Measurements from ENCODE around the gene CDC73. TPM values are rescaled to one million over a fixed set of nuclear protein-coding genes. Genes with fewer than 3 reads are reported as not detected.

CDC73 gene
- total and polyA plus RNA-seq, 2 of the 13 experiments (the other 11 are each of a cell fraction or from before 2014, with no cell fraction given): 20.2 to 26.3 TPM

DNA sequence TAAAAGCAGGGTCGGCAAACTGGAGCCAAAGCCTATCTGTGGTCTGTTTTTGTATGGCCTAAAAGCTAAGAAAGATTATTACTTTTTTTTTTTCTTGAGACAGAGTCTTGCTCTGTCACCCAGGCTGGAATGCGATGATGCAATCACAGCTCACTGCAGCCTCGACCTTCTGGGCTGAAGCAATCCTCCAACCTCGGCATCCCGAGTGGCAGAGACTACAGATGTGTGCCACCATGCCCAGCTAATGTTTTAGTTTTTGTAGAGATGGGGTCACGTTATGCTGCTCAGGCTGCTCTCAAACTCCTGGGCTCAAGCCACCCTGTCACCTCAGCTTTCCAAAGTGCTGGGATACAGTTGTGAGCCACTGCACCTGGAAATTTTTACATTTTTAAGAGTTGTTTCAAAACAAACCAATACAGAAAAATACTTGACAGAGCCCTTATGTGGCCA is 10.2 kb upstream of the CDC73 start (continued):
- TF ChIP-seq, protein P1, sequence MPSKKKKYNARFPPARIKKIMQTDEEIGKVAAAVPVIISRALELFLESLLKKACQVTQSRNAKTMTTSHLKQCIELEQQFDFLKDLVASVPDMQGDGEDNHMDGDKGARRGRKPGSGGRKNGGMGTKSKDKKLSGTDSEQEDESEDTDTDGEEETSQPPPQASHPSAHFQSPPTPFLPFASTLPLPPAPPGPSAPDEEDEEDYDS (CRISPR knock-in tag; IDR thresholded peaks at IDR 0.05): no peak
- no peak for TF ChIP-seq ZFP62 (CRISPR knock-in tag; IDR thresholded peaks at IDR 0.05)
- TF ChIP-seq ZNF205 (CRISPR knock-in tag; IDR thresholded peaks at IDR 0.05): no peak
- no peak for TF ChIP-seq ZNF460 (CRISPR knock-in tag; IDR thresholded peaks at IDR 0.05; ENCODE audit: borderline replicate concordance)
- TF ChIP-seq, protein P2, sequence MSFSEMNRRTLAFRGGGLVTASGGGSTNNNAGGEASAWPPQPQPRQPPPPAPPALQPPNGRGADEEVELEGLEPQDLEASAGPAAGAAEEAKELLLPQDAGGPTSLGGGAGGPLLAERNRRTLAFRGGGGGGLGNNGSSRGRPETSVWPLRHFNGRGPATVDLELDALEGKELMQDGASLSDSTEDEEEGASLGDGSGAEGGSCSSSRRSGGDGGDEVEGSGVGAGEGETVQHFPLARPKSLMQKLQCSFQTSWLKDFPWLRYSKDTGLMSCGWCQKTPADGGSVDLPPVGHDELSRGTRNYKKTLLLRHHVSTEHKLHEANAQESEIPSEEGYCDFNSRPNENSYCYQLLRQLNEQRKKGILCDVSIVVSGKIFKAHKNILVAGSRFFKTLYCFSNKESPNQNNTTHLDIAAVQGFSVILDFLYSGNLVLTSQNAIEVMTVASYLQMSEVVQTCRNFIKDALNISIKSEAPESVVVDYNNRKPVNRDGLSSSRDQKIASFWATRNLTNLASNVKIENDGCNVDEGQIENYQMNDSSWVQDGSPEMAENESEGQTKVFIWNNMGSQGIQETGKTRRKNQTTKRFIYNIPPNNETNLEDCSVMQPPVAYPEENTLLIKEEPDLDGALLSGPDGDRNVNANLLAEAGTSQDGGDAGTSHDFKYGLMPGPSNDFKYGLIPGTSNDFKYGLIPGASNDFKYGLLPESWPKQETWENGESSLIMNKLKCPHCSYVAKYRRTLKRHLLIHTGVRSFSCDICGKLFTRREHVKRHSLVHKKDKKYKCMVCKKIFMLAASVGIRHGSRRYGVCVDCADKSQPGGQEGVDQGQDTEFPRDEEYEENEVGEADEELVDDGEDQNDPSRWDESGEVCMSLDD (CRISPR knock-in tag; IDR thresholded peaks at IDR 0.05; ENCODE audit: borderline replicate concordance): no peak
- TF ChIP-seq, protein P3, sequence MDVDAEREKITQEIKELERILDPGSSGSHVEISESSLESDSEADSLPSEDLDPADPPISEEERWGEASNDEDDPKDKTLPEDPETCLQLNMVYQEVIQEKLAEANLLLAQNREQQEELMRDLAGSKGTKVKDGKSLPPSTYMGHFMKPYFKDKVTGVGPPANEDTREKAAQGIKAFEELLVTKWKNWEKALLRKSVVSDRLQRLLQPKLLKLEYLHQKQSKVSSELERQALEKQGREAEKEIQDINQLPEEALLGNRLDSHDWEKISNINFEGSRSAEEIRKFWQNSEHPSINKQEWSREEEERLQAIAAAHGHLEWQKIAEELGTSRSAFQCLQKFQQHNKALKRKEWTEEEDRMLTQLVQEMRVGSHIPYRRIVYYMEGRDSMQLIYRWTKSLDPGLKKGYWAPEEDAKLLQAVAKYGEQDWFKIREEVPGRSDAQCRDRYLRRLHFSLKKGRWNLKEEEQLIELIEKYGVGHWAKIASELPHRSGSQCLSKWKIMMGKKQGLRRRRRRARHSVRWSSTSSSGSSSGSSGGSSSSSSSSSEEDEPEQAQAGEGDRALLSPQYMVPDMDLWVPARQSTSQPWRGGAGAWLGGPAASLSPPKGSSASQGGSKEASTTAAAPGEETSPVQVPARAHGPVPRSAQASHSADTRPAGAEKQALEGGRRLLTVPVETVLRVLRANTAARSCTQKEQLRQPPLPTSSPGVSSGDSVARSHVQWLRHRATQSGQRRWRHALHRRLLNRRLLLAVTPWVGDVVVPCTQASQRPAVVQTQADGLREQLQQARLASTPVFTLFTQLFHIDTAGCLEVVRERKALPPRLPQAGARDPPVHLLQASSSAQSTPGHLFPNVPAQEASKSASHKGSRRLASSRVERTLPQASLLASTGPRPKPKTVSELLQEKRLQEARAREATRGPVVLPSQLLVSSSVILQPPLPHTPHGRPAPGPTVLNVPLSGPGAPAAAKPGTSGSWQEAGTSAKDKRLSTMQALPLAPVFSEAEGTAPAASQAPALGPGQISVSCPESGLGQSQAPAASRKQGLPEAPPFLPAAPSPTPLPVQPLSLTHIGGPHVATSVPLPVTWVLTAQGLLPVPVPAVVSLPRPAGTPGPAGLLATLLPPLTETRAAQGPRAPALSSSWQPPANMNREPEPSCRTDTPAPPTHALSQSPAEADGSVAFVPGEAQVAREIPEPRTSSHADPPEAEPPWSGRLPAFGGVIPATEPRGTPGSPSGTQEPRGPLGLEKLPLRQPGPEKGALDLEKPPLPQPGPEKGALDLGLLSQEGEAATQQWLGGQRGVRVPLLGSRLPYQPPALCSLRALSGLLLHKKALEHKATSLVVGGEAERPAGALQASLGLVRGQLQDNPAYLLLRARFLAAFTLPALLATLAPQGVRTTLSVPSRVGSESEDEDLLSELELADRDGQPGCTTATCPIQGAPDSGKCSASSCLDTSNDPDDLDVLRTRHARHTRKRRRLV (CRISPR knock-in tag; IDR thresholded peaks at IDR 0.05): no peak
- peak; percentile 69 for TF ChIP-seq ZNF335 (CRISPR knock-in tag; IDR thresholded peaks at IDR 0.05)
- TF ChIP-seq, protein P4, sequence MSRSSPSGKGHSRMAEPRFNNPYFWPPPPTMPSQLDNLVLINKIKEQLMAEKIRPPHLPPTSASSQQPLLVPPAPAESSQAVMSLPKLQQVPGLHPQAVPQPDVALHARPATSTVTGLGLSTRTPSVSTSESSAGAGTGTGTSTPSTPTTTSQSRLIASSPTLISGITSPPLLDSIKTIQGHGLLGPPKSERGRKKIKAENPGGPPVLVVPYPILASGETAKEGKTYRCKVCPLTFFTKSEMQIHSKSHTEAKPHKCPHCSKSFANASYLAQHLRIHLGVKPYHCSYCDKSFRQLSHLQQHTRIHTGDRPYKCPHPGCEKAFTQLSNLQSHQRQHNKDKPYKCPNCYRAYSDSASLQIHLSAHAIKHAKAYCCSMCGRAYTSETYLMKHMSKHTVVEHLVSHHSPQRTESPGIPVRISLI (CRISPR knock-in tag; IDR thresholded peaks at IDR 0.05; ENCODE audit: borderline replicate concordance): peak; percentile 35; the same call in 1 of the 2 replicates
- no peak for TF ChIP-seq ZNF558 (CRISPR knock-in tag; IDR thresholded peaks at IDR 0.05; ENCODE audit: borderline replicate concordance)
- TF ChIP-seq SRSF4 (IDR thresholded peaks at IDR 0.05; ENCODE audit: low read depth, low read length, poor library complexity, severe bottlenecking): no peak
- TF ChIP-seq, protein P5, sequence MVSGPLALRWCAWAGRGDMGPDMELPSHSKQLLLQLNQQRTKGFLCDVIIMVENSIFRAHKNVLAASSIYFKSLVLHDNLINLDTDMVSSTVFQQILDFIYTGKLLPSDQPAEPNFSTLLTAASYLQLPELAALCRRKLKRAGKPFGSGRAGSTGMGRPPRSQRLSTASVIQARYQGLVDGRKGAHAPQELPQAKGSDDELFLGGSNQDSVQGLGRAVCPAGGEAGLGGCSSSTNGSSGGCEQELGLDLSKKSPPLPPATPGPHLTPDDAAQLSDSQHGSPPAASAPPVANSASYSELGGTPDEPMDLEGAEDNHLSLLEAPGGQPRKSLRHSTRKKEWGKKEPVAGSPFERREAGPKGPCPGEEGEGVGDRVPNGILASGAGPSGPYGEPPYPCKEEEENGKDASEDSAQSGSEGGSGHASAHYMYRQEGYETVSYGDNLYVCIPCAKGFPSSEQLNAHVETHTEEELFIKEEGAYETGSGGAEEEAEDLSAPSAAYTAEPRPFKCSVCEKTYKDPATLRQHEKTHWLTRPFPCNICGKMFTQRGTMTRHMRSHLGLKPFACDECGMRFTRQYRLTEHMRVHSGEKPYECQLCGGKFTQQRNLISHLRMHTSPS (CRISPR knock-in tag; IDR thresholded peaks at IDR 0.05; ENCODE audit: low read depth): peak; percentile 90
- TF ChIP-seq, protein P6, sequence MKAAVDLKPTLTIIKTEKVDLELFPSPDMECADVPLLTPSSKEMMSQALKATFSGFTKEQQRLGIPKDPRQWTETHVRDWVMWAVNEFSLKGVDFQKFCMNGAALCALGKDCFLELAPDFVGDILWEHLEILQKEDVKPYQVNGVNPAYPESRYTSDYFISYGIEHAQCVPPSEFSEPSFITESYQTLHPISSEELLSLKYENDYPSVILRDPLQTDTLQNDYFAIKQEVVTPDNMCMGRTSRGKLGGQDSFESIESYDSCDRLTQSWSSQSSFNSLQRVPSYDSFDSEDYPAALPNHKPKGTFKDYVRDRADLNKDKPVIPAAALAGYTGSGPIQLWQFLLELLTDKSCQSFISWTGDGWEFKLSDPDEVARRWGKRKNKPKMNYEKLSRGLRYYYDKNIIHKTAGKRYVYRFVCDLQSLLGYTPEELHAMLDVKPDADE (CRISPR knock-in tag; IDR thresholded peaks at IDR 0.05): no peak
- TF ChIP-seq, protein P7, sequence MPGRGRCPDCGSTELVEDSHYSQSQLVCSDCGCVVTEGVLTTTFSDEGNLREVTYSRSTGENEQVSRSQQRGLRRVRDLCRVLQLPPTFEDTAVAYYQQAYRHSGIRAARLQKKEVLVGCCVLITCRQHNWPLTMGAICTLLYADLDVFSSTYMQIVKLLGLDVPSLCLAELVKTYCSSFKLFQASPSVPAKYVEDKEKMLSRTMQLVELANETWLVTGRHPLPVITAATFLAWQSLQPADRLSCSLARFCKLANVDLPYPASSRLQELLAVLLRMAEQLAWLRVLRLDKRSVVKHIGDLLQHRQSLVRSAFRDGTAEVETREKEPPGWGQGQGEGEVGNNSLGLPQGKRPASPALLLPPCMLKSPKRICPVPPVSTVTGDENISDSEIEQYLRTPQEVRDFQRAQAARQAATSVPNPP (CRISPR knock-in tag; IDR thresholded peaks at IDR 0.05): no peak
- TF ChIP-seq ZNF879 (CRISPR knock-in tag; IDR thresholded peaks at IDR 0.05): no peak

Measured in HepG2 (cell line).